Activated naive CD8-positive, alpha-beta T cell treated with anti-CD3 and anti-CD28 coated beads for 36 hours (primary cell): ENCODE measurements around the gene CEBPG. TPM values are rescaled to one million over a fixed set of nuclear protein-coding genes. Genes with fewer than 3 reads are reported as not detected.

Experiments
- DNase-seq: peaks from one replicate; pipeline ENCODE4 v3.0.0; 2021
- H3K27ac Mint-ChIP-seq: one replicate; pipeline ENCODE4 v1.8.0; 2022; ENCODE audit warnings: mild to moderate bottlenecking, moderate library complexity, mixed read lengths
- H3K27me3 Mint-ChIP-seq: one replicate; pipeline ENCODE4 v1.8.0; 2022; ENCODE audit warnings: mild to moderate bottlenecking, mixed read lengths
- H3K36me3 Mint-ChIP-seq: one replicate; pipeline ENCODE4 v1.8.0; 2021; ENCODE audit warnings: mild to moderate bottlenecking, mixed read lengths
- H3K4me1 Mint-ChIP-seq: one replicate; pipeline ENCODE4 v1.8.0; 2021; ENCODE audit warnings: mixed read lengths
- H3K4me3 Mint-ChIP-seq: one replicate; pipeline ENCODE4 v1.8.0; 2022; ENCODE audit warnings: mild to moderate bottlenecking, moderate library complexity, mixed read lengths
- H3K9me3 Mint-ChIP-seq: one replicate; pipeline ENCODE4 v1.8.0; 2022; ENCODE audit warnings: mixed read lengths
- total RNA-seq, 2 experiments: library from RNA; stranded (reverse); gene quantifications; one replicate each; pipeline ENCODE4 v1.2.3, GENCODE V29; 2021

The CEBPG gene
- total RNA-seq, 2 experiments from 2014 or later = 30.1 to 30.9 TPM

DNA sequence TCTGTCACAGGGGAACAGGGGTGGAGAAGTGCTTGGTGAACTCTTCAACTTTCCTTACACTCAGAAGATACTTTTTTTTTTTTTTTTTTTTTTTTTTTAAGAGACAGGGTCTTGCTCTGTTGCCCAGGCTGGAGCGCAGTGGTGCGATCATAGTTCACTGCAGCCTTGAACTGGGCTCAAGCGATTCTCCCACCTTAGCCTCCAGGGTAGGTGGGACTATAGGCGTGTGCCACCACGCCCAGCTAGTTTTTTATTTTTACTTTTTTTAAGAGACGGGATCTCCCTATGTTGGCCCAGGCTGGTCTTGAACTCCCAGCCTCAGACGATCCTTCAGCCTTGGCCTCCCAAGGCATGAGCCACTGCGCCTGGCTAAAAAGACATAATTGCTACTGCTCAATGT lies 11.5 kb downstream of the CEBPG start:
- DNase-seq = no peak
- Mint-ChIP-seq H3K4me3 (no peak overlapping the region), H3K27ac (no peak overlapping the region), H3K9me3 (no peaks in the 10 kb centered on the region), H3K36me3 (peaks cover 10% of the 10 kb centered on the region), H3K27me3 (no peaks in the 10 kb centered on the region), H3K4me1 (peaks cover 19% of the 10 kb centered on the region)

DNA sequence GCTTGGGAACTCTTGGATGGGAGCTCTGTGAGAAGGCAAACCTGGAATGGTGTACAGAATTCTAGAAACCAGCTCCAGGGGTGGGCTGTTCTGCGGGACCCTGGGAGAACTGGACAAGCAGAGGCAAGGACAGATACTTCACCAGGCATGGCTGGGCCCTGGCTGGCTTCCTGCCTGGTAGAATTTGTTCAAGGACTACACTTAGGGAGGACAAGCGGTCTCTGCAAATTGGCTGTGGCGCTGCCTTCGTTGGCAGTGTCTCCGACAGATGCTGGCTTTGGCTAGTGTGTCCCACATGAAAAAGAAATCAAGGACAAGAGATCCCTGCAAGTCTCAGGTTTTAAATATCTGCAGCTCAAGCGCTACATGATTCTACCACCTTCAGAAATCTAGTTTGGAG lies 12.4 kb downstream of the CEBPG start:
- Mint-ChIP-seq H3K36me3 (peaks cover 9% of the 10 kb centered on the region), H3K4me1 (peaks cover 14% of the 10 kb centered on the region), H3K27ac (no peak overlapping the region), H3K9me3 (no peaks in the 10 kb centered on the region), H3K27me3 (no peaks in the 10 kb centered on the region), H3K4me3 (no peak overlapping the region)
- DNase-seq = no peak

DNA sequence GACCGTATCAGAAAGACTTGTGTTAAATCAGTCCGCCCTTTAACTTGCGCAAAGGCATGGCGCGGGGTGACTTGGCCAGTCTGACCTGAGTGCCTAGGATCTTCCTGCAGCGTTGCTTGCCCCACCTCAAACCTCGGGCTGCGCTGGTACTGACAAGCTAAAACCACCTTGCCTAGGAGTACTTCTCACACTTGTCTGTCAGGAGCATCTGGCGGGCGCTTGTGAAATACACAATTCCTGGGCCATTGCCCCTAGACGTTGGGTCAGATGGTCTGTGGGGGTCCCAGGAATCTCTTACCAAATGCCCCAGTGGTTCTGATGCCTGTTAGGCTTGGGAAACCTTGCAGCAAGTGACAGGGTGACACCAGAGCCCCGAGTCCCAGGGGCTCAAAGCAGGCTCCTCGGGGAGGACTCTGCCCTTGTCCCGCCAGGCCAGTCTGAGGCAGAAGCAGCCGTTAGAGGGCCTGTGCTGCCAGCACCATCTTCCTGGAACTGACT lies 12.9 kb downstream of the CEBPG start:
- peaks cover 10% of the 10 kb centered on the region for H3K4me1 Mint-ChIP-seq
- H3K4me3 Mint-ChIP-seq = no peak overlapping the region
- H3K9me3 Mint-ChIP-seq = no peaks in the 10 kb centered on the region
- peaks cover 8% of the 10 kb centered on the region for H3K36me3 Mint-ChIP-seq
- no peaks in the 10 kb centered on the region for H3K27me3 Mint-ChIP-seq
- no peak for DNase-seq
- no peak overlapping the region for H3K27ac Mint-ChIP-seq

DNA sequence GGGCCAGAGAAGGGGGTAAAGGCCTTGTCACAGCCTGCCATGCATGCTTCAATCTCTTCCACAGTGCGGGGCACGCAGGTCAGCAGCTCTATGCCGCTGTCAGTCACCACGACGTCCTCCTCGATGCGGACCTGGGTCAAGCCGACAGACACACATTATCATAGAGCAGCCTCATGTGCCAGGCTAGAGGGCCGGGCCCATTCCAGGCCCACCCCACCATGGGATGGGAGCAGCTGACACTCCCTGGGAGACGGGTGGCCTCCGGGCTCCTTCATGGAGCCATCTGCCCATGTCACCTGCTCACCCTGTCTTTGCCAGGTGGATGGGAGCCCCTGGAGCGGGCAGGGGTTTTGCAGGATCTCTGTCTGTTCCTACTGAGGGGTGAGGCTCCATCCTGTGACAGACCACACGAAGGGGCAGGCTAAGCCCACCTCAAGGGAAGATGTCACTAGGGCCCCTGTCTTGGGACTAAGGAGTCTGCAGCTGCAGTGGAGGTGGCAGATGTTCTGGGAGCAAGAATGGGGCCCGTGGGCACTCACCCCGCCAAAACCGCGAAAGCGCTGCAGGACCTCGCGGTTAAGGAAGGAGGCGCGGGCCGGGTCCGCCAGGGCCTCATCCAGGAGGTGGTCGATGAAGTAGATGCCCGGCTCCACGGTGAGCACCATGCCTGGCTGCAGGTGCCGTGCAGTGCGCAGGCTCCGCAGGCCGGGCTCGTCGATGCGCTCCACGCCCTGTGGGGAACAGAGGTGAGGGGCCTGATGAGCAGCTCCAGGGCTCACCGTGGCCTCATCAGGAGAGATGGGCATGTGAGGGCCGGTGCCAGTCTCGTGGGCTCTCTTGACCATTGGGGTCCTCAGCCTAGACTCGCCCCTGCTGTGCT lies 14.1 kb downstream of the CEBPG start:
- Mint-ChIP-seq H3K9me3 (no peaks in the 10 kb centered on the region), H3K27ac (no peak overlapping the region), H3K4me3 (no peak overlapping the region), H3K36me3 (peaks cover 8% of the 10 kb centered on the region), H3K4me1 (peaks cover 3% of the 10 kb centered on the region), H3K27me3 (no peaks in the 10 kb centered on the region)
- no peak for DNase-seq

DNA sequence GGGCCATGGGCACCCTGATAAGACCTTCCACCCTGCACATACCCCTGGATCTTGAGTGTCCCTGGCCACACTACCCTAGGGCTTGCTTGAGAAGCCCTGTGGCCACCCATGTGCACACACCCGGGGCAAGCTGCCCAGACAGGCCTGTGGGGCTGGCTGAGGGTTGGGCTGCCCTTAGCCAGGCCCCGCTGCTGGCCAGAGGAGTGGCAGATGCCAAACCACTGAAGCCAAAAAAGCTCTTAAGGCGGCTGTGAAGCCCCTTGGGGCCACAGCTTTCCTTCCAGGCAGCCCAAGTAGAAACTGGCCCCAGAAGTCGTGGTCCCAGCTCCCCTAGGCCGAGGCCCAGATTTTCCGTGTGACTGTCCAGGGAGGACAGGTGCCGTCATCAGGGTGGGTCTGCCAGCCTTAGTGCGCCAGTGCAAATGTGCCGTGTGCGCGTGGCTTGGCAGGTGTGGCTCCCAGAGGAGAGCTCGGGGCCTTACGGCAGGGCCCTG lies 14.8 kb downstream of the CEBPG start:
- Mint-ChIP-seq H3K4me1 (peaks cover 3% of the 10 kb centered on the region), H3K9me3 (no peaks in the 10 kb centered on the region), H3K36me3 (peaks cover 8% of the 10 kb centered on the region), H3K4me3 (no peak overlapping the region), H3K27ac (no peak overlapping the region), H3K27me3 (no peaks in the 10 kb centered on the region)
- no peak for DNase-seq

DNA sequence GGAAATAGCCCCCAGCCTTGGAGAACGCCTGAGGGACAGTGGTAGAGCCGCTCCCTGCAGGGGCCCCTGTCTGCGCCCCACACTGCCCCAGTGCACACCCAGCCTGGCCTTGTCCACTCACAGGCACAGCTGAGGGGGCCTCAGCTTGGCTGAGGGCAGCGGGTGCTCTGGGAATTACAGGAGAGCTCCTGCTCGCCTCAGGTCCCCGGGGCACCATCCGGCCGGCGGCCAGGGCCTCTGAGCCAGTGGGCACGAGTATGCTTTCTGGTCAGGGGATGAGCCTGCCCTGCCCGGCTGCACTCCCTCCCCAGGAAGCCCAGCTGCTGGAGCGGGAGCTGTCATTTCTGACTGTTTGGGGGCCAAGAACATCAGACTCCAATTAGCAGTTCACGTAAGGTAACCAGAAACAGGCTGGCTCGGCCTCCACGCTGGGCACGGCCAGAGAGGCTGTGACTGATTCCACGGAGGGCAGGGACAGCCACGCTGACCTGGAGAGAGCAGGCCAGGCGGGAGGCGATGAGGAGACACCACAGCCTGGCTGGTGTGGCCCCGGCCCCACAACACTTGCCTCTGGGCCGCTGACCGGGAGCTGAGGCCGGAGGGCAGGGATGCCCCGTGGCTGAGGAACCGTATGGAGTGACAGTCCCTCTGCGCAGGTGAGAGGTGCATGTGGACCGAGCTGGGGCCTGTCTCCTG lies 15.4 kb downstream of the CEBPG start:
- Mint-ChIP-seq H3K4me1 (peaks cover 2% of the 10 kb centered on the region), H3K36me3 (peaks cover 5% of the 10 kb centered on the region), H3K9me3 (no peaks in the 10 kb centered on the region), H3K27ac (no peak overlapping the region), H3K27me3 (no peaks in the 10 kb centered on the region), H3K4me3 (no peak overlapping the region)
- no peak for DNase-seq

DNA sequence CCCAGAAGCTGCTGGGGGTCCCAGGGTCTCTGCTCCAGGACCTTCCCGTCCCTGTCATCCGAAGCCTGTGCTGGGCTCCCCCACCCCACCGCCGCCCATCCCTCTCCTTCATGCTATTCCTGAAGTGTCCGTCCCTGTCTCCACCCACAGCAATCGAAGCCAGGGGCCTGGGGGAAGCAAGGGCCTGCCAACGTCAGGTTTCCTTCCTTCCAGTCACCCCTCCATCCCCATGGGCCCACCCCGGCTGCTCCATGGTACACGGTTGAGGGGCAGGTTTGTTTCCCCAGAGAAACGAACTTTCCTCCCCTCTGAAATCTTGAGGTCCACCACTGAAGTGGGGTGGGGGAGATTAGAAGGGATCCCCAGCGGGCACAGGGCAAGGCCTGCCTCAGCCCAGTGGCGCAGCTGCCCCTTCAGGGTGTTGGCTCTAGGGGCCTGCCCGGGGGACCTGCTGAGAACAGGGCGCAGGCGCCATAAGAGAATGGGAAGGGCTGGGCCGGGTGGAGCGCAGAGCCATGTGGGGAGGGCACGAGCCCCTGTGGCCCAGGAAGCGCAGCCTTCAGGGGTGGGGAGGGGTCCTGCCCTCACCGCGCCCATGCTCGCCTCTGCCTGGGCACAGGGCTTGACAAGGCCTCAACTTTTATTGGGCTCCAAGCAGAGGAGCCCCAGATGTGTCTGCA lies 16.1 kb downstream of the CEBPG start:
- no peak overlapping the region for H3K27ac Mint-ChIP-seq
- DNase-seq = no peak
- H3K27me3 Mint-ChIP-seq = no peaks in the 10 kb centered on the region
- no peaks in the 10 kb centered on the region for H3K9me3 Mint-ChIP-seq
- H3K4me3 Mint-ChIP-seq = no peak overlapping the region
- peaks cover 3% of the 10 kb centered on the region for H3K36me3 Mint-ChIP-seq
- no peaks in the 10 kb centered on the region for H3K4me1 Mint-ChIP-seq

DNA sequence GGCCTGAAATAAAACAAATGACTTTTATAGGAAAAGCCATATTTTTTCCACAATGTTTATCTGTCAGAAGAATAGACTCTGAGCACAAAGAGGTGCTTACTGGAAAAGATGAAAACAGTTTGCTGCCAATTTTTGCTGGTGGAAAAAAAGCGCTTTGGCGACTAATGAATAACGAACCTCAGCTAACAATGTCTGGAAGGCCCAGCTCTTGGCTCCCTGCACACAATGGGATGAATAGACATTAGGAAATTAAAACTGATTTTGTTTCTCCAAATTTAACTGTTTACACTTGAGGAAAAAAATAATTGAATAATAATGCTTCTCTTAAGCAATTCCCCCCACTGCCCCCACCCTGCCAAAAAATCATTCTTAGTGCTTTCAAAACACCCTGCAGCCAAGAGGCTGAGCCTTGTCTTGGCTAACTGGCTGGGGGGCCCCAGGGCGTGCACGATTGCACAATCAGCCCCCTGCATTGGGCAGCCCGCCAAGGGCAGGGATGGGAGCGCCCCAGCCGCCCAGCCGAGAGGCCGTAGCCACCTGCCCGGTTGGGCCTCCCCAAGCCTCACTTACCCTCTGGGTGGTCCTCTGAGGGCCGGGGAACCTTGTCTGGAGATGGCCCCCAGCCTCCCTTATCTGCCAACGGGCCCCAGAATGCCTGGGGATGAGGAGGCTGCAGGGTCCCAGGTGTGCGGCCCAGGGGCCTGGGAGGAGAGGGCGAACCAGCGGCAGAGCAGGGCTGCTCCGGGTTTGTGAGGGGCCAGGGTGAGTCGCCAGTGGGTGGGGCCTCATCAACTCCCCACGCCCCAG lies 16.8 kb downstream of the CEBPG start:
- Mint-ChIP-seq H3K27me3 (no peaks in the 10 kb centered on the region), H3K9me3 (no peaks in the 10 kb centered on the region), H3K4me1 (no peaks in the 10 kb centered on the region), H3K27ac (no peak overlapping the region), H3K4me3 (no peak overlapping the region), H3K36me3 (peaks cover 3% of the 10 kb centered on the region)
- no peak for DNase-seq

DNA sequence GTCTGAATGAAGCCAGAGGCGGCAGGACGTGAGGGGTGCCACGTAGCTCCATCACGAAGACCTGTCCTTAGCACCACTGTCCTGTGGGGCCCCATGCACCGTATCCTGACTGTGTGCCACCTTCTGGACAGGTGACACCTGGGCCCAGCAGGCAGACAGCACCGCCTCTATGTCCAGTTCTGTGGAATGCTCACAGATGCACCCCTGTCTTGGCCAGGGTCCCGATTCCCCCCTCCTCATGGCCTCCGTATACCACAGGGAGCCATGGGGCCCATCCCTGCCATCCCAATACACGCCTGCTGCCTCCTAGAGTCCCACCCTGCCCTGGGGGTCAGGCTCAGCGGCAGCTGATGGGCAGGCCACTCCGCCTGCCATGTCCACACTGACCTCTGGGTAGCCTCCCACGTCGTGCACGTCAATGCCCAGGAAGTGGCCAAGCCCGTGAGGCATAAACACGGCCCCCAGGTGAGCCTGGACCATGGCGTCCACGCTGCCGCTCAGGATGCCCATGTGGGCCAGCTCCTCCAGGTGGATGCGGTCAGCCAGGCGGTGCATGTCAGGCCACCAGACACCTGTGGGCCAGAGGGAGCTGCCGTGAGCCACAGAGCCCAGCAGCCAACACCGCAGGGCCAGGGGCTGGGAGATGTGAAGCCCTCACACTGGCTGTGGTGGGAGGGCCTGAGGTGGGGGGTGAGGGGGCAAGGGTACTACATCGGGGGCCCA lies 17.6 kb downstream of the CEBPG start:
- no peaks in the 10 kb centered on the region for H3K27me3 Mint-ChIP-seq
- no peak overlapping the region for H3K4me3 Mint-ChIP-seq
- no peaks in the 10 kb centered on the region for H3K9me3 Mint-ChIP-seq
- no peak for DNase-seq
- H3K27ac Mint-ChIP-seq = no peak overlapping the region
- H3K36me3 Mint-ChIP-seq = peaks cover 3% of the 10 kb centered on the region
- no peaks in the 10 kb centered on the region for H3K4me1 Mint-ChIP-seq

DNA sequence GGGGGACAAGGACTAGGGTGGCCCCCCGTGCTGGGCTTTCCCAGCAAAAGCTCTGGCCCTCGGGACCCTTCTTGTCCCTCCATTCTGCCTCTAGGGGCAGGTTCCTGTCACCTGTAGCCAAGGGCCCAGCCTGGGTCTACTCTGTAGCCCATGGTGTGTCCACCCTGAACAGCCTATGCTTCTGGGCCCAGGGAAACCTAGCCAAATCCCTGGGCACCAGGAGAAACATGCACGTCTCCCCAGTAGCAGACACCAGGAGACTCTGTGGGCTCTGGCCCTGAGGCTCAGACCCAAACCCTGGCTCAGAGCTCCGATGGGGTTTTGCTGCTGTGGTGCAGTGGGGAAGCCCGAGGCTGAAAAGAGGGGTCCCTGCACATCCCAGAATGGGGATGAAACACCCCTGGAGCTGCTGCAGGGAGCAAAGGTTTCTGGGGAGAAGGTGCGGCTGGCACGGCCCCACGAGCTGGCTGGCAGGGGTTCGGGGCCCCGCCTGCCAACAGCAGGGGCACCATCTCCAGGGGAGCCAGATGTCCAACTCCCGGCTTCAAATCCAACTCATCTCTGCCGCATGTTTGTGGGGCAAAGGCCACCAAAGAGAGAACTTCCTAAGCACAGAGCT lies 18.2 kb downstream of the CEBPG start:
- Mint-ChIP-seq H3K27me3 (no peaks in the 10 kb centered on the region), H3K4me3 (no peak overlapping the region), H3K9me3 (no peaks in the 10 kb centered on the region), H3K36me3 (peaks cover 3% of the 10 kb centered on the region), H3K27ac (no peak overlapping the region), H3K4me1 (no peaks in the 10 kb centered on the region)
- no peak for DNase-seq

DNA sequence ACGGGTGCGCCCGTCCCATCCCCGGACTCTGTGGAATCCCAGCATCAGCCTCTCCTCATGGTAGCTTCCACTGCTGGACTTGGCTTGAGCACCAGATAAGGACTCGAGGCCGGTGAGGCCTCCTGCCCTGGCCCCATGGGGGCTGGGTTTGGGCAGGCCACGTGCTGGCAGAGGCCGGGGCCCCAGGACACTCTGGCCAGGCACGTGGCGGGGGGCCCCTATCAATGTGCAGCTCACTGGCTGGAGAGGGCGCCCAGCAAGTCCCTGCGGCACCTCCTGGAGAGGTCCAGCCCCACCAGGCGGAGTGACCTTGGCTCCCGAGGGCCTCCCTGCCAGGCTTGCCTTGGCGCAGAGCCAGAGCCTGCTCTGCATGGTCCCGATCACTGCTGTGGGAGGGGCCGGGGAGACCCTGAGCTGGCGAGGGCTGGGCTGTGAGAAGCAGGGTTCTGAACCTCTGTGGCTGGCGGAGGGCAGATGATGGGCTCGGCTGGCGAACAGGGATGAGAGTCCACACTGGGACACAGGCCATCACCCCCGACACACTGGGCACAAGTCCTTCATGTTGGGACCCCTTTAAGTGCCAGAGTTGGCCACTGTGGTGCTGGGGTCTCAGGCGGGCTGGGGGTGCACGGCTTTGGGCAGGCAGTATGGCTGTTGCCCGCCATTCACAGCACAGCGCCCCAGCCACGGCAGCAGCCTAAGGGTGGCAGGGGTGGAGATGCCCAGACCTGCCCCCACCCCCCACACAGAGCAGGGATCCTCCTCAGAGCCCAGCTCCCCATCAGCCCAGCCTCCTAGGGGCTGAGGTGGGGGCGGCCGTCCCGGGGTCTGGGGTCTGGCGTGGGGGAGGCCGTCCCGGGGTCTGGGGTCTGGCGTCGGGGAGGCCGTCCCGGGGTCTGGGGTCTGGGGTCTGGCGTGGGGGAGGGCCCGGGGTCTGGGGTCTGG lies 19.1 kb downstream of the CEBPG start:
- H3K27me3 Mint-ChIP-seq = no peaks in the 10 kb centered on the region
- no peaks in the 10 kb centered on the region for H3K4me1 Mint-ChIP-seq
- H3K9me3 Mint-ChIP-seq = no peaks in the 10 kb centered on the region
- H3K36me3 Mint-ChIP-seq = no peaks in the 10 kb centered on the region
- no peak overlapping the region for H3K4me3 Mint-ChIP-seq
- DNase-seq = no peak
- no peak overlapping the region for H3K27ac Mint-ChIP-seq

DNA sequence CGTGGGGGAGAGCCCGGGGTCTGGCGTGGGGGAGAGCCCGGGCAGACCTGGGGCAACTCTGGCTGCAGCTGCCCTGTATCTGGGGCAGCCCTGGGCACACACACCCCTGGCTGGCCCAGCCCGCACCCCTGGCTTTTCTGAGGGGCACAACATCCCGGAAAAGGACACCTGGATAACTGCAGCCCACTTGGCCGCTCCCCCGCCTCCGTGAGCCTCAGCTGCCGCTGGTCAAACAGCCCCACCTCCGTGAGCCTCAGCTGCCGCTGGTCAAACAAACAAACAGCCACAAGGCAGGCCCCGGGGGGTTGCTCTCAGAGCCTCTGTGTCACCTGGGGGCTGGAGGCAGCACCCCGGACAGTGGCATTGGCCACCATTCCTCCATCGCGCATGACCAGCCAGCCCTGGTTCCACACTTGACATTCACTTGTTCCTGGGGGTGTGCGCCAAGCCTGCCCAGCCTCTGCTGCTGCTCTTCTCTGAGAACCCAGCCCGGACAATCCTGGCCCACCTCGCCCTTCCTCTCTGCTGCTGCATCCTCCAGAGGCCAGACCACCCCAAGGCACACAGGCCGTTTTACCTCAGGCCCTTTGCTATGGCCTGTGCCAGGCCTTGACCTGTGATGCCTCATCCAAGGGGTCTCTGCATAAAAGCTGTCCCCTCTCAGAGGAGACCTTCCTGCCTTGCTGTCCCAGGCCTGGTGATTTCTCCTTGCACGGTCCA lies 19.9 kb downstream of the CEBPG start:
- no peaks in the 10 kb centered on the region for H3K36me3 Mint-ChIP-seq
- no peaks in the 10 kb centered on the region for H3K4me1 Mint-ChIP-seq
- no peaks in the 10 kb centered on the region for H3K27me3 Mint-ChIP-seq
- H3K27ac Mint-ChIP-seq = no peak overlapping the region
- no peak for DNase-seq
- H3K9me3 Mint-ChIP-seq = no peaks in the 10 kb centered on the region
- no peak overlapping the region for H3K4me3 Mint-ChIP-seq
